NCI-H2107 treated with DMSO at 0.1 percent for 48 hours (cell line): ENCODE data around the gene CD300LB.
"Not testable (repeated sequence)": the region's sequence is repeated elsewhere in the genome, so short reads cannot be mapped to it uniquely, and the experiment has no call there.

Experiments
- DNase-seq: peaks from one replicate; lab custom pipeline; 2025; ENCODE audit not compliant: unreplicated experiment; lab: John Stamatoyannopoulos, UW

The CD300LB gene

DNA sequence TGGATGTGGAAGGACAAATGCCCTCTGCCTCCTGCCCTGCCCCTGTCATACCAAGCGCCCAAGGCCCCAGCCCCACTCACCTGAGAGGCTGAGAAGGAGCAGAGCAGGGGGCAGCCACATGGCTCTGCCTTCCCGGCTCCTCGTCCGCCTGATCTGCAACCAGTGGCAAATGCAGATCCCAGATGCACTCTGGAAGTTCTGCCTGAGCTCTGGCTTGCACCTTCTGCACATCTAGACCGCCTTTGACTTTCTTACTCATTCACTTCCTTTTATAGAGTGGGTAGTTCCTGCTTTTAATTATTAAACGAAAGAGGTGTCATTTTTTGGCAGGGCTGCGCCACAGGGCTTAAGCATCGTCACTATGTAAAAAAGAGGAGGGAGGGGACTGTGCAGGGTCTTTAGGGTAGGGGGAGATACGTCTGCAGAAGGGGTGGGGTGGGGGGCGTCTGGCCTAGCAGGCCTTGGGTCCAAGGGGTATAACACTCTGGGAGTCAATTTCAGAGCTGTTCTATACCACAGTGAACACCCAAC is at the start of gene CD300LB:
CD300LB (minus strand) TSS at position 245 of the 531 bp plus-strand sequence; CDS start at position 120, 125 bp downstream.
- no peak for DNase-seq

DNA sequence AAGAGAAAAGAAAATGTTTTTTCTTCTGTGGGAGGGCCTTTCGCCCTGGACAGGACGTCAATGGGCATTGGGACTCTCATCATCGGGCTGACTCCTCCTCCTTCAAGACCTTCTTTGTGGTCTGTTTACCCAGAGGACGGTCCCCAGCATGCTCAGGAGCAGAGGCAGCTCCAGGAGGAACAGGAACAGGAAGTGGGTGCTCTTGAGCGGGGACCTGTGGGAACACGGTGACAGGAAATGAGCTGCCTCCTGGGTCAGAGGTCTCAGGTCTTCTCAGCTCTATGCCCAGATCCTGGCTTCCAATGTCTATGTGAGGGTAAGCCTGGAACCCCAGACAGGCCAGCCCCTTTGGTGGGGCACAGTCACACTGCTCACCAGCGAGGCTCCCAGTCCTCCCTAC is 48.6 kb upstream of the CD300LB start:
- DNase-seq: no peak

DNA sequence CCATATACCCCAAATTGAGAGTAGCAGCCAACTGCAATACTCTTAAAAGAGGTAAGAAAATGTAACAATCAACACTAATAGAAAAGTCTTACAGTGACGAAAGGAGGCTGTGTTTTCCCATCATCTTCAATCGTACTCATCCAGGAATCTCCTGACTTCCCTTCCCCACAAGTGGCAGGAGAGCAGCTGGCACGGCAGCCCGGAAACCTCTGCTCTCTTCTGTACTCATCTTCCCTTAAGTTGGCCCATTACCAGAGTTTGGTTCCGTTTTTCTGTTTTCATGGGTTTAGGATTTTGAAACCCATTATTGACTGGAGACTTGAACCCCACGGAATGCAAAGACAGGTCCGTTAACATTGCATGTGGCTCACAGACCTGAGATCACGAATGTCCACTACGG is 47.7 kb upstream of the CD300LB start:
- no peak for DNase-seq

DNA sequence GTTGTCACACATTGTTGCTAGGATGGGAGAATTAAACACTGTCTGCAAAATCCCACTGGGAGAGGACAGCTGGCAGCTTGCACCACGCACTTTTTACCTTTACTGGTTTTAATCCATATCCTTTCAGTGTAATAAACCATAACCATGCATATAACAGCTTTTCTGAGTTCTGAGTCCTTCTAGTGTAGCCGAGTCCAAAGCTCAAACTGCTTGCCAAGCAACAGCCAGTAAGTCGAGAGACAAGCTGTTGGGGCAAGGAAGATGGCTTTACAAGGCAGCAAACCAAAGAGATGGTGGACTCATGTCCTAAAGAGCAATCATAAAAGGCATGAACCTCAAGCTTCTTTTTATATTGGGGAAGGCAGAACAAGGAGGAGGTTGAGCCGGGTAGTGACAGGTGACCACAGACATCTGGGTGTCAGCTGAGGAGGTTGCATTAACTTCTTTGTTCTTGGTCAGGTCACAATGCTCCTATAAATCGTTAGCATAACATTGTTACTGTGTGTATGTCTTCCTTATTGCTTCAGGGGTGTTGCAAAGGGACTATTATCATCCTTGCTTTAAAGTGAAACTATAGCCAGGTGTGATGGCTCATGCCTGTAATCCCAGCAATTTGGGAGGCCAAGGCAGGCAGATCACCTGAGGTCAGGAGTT is 43.3 kb upstream of the CD300LB start:
- no peak for DNase-seq

DNA sequence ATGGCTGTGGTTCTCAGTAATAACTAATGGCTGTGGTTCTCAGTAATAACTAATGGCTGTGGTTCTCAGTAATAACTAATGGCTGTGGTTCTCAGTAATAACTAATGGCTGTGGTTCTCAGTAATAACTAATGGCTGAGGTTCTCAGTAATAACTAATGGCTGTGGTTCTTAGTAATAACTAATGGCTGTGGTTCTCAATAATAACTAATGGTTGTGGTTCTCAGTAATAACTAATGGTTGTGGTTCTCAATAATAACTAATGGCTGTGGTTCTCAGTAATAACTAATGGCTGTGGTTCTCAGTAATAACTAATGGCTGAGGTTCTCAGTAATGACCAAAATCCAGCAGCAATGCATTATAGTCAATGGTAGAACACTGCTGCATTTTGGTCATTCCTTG is 42.4 kb upstream of the CD300LB start:
- not testable (repeated sequence) for DNase-seq

DNA sequence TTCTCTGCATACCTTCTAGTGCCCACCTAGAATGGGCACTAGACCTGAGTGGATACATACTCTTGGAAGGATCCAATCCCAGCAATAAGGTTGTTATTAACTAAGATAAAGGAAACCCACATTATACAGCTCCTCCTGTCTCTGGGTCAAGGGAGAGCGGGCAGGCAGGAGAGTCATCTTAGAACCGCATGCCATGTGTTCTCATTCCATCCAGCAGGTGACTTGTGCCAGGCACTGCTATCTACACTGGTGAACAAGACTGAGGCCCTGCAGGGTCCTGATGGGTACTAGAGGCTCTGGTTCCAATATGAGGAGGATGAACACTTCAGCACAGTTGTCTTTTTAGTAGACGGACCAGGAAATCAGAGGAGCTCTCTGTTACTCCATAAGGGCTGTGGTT is 41.9 kb upstream of the CD300LB start:
- no peak for DNase-seq

DNA sequence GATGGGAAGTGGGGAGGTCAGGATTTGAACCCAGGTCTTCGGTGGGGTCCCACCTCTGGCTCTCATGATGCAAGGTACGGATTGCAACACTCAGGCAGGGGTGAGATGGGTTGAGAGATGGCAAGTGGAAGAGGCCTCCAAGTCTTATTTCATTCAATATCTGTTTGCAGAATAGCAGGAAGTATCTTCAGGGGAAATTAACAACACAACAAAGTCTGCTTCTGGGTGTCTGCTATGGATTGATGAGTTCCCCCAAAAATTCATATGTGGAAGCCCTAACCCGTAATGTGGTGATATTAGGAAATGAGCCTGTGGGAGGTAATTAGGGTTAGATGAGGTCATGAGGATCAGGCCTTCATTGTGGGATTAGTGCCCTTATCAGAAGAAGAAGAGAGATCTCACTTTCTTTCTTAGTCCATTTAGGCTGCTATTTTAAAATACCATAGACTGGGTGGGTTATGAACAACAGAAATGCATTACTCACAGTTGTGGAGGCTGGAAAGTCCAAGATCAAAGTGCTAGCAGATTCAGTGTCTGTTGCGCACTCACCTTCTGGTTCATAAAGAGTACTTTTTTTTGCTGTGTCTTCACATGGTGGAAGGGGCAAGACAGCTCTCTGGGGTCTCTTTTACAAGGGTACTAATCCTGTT is 40.5 kb upstream of the CD300LB start:
- DNase-seq: no peak

DNA sequence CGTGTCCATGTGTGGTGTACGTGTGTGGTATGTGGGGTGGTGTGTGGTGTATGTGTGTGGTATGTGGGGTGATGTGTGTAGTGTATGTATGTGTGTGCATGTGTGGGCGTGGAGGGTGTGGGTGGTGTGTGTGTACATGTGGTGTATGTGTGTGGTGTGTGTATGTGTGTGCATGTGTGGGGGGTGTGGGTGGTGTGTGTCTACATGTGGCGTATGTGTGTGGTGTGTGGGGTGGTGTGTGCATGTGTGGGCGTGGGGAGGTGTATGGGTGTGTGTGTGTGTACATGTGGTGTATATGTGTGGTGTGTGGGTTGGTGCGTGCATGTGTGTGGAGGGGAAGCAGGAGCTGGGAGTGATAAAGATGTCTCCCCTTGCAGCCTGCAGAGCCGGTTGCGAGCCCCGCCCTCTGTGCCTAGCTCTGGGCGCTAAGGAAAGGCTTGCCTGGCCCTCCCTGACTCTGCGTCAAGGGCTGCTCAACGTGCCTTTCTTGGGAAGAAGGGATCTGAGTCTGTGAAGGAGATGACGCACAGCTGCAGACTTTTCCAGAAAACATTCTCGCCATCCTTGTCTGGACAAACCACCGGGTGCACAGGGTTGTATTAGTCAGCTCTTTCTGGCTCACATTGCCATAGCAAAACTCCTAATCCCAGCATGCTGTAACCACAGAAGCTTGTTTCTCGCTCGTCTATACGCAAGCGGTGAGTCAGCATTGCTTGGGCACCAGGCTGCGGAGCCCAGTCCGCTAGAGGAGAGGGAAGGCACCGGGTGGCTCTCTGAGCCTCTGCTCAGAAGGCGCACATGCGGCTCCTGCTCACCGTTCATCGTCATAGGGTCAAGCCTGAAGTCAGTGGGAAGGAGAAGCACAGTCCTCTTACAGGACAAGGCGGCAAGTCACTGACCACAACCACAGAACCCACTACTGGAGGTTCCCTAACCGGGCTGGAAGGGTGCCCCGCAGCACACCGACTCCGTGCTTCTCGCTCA is 38.0 kb upstream of the CD300LB start:
- peak; percentile 41 for DNase-seq

DNA sequence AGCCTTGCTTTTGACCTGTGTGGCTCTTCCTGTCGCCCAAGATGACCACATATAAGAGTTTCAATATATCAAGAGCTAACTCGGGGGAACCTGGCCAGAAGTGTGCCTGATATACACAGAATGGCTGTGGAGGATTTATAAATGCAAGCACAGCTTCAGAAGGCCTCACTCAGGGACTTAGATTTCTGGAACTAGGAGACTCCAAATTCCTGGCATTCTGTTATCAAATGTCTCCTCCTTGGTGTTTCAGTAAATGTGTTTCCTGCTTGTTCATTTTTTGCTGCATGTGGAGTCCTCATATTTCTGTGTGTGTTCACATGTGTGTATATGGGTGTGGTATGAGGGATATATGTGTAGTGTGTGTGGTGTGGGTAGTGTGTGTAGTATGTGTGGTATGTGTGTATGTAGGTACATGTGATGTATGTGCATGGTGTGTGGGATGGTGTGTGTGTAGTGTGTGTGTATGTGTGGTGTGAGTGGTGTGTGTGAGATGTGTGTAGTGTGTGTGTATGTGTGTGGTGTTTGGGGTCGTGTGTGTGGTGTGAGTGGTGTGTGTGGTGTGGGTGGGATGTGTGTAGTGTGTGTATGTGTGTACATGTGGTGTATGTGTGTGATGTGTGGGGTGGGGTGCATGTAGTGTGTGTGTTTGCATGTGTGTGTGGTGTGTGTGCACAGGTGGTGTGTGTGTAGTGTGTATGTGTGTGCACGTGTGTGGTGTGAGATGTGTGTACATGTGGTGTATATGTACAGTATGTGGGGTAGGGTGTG is 37.0 kb upstream of the CD300LB start:
- DNase-seq: no peak

DNA sequence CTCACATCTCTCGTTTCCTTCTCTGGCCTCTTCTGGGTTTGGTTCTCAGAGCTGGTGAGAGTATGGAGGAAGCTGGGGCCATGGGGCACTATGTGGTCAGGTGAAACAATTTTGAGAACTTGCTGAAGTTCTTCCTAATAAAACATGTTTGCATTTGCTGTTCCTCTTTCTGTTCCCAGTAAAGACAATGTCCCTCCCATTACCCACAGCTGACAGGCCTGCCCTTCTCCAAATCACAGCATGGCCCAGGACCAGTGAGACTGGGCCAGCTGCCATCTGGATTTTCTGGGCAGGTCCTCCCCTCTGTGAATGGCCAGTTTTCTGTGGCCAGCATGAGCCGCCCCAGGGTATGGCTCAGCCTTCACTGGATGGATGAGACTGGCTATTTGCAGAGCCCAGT is 36.1 kb upstream of the CD300LB start, which contains the start of gene CD300H:
CD300H (minus strand) TSS at position 113 of the 400 bp plus-strand sequence.
- no peak for DNase-seq

DNA sequence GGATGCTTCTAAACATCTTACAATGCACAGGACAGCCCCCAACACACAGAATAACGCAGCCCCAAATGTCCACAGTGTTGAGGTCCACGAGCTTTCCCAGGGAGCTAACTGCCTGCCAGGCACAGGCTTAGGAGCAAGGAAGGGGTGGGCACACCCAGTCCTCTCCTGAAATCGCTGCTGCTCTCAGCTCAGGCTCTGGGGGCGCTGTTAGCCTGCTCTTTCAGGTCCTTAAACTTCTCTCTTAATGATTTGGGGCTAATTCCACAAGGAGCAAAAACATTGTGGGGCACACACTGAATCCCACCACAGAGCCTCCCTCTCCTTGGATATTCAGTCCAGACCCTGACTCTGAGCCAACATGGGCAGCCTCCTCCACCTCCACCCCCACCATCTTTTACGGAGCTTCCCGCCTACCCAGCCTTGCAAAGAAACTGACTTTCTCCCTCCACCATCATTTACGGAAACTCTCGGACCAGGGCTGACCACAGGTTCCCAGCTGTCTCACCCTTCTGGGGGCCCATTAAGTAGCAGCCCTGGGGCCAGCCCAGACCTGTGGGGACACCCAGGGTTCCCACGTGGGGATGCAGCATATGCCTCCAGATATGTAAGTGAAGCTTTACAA is 35.0 kb upstream of the CD300LB start:
- DNase-seq: no peak

DNA sequence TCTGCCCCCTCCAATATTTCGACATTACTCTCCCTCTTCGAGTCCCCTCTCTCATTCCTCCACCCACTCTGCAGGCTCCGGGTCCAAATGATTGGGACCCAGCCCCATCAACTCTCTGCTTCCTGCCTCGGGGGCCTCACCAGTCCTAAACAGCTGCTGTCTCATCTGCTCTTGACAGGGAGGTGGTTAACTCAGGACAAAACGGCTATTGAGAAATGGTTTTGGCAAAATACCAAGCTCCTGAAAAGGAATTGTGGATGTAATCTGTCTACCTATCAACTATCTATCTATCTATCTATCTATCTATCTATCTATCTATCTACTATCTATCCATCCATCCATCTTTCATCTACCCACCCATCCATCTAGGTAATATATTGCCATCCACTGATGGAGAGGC is 33.9 kb upstream of the CD300LB start:
- DNase-seq: no peak

DNA sequence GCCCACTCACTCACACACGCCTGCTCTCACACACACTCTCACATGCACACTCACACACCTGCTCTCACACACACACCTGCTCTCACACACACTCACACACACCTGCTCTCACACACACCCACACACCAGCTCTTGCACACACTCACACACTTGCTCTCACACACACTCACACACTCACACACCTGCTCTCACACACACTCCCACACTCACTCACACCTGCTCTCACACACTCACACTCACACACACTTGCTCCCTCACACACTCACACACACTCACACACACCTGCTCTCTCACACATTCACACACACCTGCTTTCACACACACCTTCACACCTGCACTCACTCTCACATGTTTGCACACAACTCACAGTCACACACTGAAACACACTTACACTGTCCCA is 32.1 kb upstream of the CD300LB start:
- DNase-seq: no peak

DNA sequence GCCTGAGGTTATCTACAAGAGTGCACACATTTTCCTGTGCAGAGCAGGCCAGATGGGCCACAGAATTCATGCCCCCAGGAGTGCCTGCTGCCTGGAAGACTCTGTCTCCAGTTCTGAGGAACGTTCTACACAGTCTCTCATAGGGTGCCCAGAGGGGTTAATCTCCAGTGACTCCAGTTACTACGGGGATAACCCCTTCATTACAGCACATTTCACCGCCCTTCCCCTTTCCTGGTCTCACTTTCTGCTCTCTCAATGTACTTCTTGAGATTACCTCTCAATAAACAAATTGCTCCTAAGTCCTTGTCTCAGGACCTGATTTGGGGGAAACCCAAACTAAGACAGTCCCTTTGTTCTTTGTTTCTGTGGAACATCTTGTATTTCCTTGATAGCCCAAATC is 30.3 kb upstream of the CD300LB start:
- DNase-seq: no peak

DNA sequence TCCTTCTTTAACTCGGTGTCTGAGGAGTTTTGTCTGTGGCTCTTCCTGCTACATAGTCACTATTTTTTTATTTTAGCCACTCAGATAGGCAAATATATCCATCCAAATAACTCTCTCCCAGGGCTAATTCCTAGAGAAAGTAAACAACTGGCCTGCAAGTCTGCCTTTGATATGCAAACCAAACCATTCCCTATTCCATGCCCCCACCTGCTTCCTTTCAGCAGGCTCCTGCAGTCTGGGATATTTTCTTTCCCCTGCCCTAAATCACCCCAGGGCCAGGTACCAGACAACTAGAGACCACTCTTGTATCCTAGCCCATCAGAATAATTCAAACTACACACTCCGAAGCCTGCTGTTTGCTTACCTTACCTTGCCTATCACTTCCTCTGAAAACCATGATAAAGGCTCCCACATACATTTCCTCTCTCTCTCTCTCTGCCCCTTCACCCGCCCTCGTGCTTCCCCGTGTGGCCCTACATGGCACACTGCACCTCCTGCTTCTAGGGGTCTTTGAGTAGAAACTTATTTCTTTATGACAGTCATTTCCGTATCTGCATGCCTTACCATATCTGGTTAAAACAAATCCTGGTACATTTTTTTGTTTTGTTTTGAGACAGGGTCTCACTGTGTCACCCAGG is 27.7 kb upstream of the CD300LB start:
- DNase-seq: no peak

DNA sequence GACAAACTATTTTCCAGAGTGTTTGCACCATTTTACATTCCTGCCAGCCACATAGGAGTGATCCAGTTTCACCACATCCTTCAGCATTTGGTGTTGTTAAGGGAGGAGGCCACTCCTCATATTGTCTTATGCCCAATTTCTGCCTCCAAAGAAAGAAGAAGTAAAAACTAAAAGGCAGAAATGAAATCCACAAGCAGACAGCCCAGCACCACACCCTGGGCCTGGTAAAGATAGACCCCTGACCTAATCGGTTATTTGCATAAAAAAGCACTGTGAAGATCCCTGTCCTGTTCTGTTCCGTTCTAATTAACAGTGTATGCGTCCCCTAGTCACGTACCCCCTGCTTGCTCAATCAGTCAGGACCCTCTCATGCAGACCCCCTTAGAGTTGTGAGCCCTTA is 27.1 kb upstream of the CD300LB start:
- not testable (repeated sequence) for DNase-seq

DNA sequence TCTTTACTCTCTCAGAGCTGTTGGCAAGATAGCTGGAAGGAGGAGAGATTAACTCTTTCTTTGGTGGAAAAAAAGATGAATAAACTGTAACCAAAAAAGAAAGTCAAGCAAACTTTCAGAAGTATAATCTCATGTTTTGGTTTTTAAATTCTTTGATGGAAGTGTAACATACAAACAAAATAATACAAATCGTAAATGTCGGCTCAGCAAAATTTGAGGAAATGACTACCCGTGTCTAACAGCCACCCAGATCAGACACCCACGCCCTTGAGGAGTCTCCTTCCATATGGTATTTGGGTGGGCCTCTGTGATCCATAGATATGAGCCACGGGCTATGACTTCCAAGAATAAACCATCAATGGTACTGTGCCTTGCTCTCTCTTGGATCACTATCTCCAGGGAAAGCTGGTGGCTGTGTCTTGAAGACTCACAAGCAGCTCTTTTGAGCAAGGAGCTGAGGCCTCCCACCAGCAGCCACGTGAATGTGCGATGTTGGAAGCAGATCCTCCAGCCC is 24.2 kb upstream of the CD300LB start:
- DNase-seq: no peak

DNA sequence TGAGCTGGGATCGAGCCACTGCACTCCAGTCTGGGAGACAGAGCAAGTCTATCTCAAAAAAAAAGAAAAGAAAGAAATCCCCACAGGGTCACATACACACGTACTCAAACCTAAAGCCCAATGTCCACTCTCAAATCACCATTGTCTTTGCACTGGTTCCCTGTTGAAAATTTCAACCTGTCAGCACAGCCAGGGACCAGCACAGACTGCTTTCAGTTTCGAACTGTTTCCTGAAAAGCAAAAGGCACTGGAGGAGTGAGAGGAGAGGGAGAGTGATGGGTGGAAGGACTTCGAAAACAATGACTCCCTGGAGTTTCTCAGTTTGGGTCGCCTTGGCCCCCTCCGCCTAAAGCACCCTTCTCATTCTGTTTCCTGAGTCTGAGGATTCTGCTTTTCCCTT is 23.6 kb upstream of the CD300LB start:
- no peak for DNase-seq

DNA sequence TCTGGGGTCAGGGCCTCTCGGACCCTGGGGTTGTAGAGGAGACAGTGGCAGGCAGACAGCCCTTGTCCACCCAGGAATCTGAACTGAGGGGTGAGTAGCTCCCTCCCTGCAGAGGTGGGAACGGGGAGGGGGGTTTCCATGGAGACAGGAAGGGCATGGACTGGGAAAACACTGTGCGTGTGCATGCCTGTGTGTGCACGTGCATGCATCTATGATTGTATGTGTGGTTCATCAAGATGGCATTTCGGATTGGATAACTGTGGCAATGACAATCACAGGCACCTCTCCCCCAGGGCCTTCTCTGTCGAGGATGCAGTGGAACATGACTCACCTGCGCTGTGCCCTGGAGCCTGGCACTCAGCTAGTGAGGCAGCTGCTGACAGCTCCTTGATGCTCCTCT is 20.8 kb upstream of the CD300LB start:
- DNase-seq: no peak

DNA sequence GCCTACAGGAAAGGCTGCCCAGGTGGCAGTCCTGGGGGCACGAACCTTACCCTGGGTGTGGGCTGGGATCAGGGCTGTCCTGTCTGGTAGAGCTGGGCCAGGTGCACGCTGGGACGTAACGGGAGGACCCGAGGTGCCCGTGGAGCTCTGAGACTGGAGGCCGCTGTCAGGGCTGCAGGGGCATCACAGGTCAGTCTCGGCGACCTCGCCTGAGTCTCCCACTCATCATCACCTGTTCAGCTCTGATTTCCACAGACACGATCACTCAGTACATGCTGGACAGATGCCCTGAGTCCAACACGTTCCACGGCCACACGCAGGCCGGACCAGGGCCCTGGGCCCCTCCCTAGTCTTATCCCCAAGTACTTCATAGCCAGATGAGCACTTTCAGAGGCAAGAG is 19.3 kb upstream of the CD300LB start:
- DNase-seq: no peak
